ENCODE measurements around the gene MDFIC. TPM values are rescaled to one million over a fixed set of nuclear protein-coding genes. Genes with fewer than 3 reads are reported as not detected.

The MDFIC gene
- total and polyA plus RNA-seq, 12 donors = 11.4 to 172 (median 53.4) TPM

GRCh38 chr7:115059321-115059720 lies 137.4 kb downstream of the MDFIC start:
- peak in 1 of 7 donors; percentile 28 for DNase-seq
- TF ChIP-seq POLR2A (IDR thresholded peaks at IDR 0.05) = no peak
- no peak for TF ChIP-seq CTCF (IDR thresholded peaks at IDR 0.05)
- H3K27me3 ChIP-seq = no peaks in the 10 kb centered on the region
- H3K27ac ChIP-seq = no peak overlapping the region
- H3K36me3 ChIP-seq (replicated peaks in 1 of 2) = no peaks in the 10 kb centered on the region
- intact Hi-C loops (cut with DNase I) = no loop called here
- H3K4me1 ChIP-seq (replicated peaks in 1 of 2) = no peaks in the 10 kb centered on the region
- no peak overlapping the region for H3K4me3 ChIP-seq
- no peaks in the 10 kb centered on the region for H3K9me3 ChIP-seq (replicated peaks in 1 of 3)

DNA sequence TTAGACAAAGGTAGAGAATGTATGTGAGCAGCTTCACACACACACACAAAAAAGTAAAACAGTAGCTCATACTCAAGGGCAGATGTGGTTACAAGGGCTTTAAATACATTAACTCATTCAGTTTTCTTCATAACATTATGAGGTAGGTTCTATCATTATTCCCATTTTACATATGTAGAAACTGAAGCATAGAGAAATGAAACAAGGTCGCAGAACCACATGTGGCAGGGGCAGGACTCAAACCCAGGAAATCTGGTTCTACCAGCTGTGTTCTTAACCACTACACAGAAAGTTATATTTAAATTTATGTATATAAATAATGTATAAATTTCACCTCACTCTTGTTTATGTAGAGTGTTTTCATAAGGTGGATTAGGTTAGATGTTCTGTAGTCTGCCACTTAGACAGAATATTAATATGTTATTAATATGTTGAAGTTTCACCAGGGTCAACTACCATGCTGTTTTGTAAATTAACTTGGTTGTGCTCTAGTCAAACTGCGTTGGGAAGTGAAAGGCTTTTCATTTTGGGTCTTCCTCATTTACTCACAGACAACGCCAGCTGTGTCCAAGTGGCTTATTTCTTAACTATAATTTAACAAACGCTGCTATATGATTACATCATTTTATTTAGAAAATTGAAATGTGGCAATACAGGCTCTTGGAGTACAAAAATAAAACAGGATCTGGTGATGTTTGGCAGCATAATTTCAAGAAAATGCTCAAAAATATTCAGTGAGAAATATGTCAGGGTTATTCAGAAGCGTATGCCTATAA lies 138.4 kb downstream of the MDFIC start:
- no peaks in the 10 kb centered on the region for H3K27me3 ChIP-seq
- H3K9me3 ChIP-seq (replicated peaks in 1 of 3) = no peaks in the 10 kb centered on the region
- 76 to 83% (median 80%) methylated on average over 5 of the region's 5 CpGs for WGBS, 4 donors
- TF ChIP-seq CTCF (IDR thresholded peaks at IDR 0.05) (no peak), POLR2A (IDR thresholded peaks at IDR 0.05) (no peak)
- H3K4me1 ChIP-seq (replicated peaks in 1 of 2) = no peaks in the 10 kb centered on the region
- no peak overlapping the region for H3K27ac ChIP-seq
- intact Hi-C loops (cut with DNase I) = no loop called here
- peak in 1 of 7 donors; percentile 4 for DNase-seq
- H3K36me3 ChIP-seq (replicated peaks in 1 of 2) = no peaks in the 10 kb centered on the region
- H3K4me3 ChIP-seq = no peak overlapping the region

- no peaks in the 10 kb centered on the region for H3K9me3 ChIP-seq (replicated peaks in 1 of 3)
- DNase-seq = peak in 2 of 7 donors; percentile 11 to 18
- peak overlapping the region in 1 of 5 donors; percentile 38 for H3K27ac ChIP-seq
- TF ChIP-seq POLR2A (IDR thresholded peaks at IDR 0.05) (no peak), CTCF (IDR thresholded peaks at IDR 0.05) (no peak)
- no peaks in the 10 kb centered on the region for H3K27me3 ChIP-seq
- intact Hi-C loops (cut with DNase I) = no loop called here
- no peaks in the 10 kb centered on the region for H3K4me1 ChIP-seq (replicated peaks in 1 of 2)
- no peaks in the 10 kb centered on the region for H3K36me3 ChIP-seq (replicated peaks in 1 of 2)
- H3K4me3 ChIP-seq = no peak overlapping the region
- WGBS, 4 donors = 67 to 85% (median 74%) methylated on average over 2 of the region's 2 CpGs
Measured at GRCh38 chr7:115066050-115066449, 144.2 kb downstream of the MDFIC start.

GRCh38 chr7:115066634-115067033 lies 144.7 kb downstream of the MDFIC start:
- WGBS, 4 donors = 63 to 67% (median 65%) methylated on average over 1 of the region's 1 CpG
- H3K36me3 ChIP-seq (replicated peaks in 1 of 2) = no peaks in the 10 kb centered on the region
- no peaks in the 10 kb centered on the region for H3K4me1 ChIP-seq (replicated peaks in 1 of 2)
- no peak for DNase-seq
- H3K4me3 ChIP-seq = no peak overlapping the region
- intact Hi-C loops (cut with DNase I) = no loop called here
- H3K9me3 ChIP-seq (replicated peaks in 1 of 3) = no peaks in the 10 kb centered on the region
- H3K27ac ChIP-seq = no peak overlapping the region
- no peak for TF ChIP-seq POLR2A (IDR thresholded peaks at IDR 0.05)
- no peak for TF ChIP-seq CTCF (IDR thresholded peaks at IDR 0.05)
- H3K27me3 ChIP-seq = no peaks in the 10 kb centered on the region
